ENCODE results near the gene NEMP1.

GRCh38 chr12:57011438-57012424 lies 66.9 kb downstream of the NEMP1 start:
- no peak for TF ChIP-seq POLR2AphosphoS5 (IDR thresholded peaks at IDR 0.05; ENCODE audit: low read depth, low read length)
- no peak for TF ChIP-seq POLR2A (IDR thresholded peaks at IDR 0.05; ENCODE audit: low read depth, low read length)
- no peak for TF ChIP-seq TAF1 (IDR thresholded peaks at IDR 0.05; ENCODE audit: borderline replicate concordance, low read depth, low read length)

All from GM12892 (cell line).